ENCODE data around the gene UVRAG.
"Not testable (repeated sequence)": the region's sequence is repeated elsewhere in the genome, so short reads cannot be mapped to it uniquely, and the experiment has no call there.

The UVRAG gene

GRCh38 chr11:75968021-75968625 lies 153.1 kb downstream of the UVRAG start:
- no peak for DNase-seq (ENCODE audit: low spot score)

- peak; percentile 64 for DNase-seq (ENCODE audit: low spot score)
Observed at GRCh38 chr11:75969626-75970308, 154.8 kb downstream of the UVRAG start.

GRCh38 chr11:75973710-75974109 lies 158.7 kb downstream of the UVRAG start:
- DNase-seq (ENCODE audit: low spot score), result not testable (repeated sequence)

GRCh38 chr11:75979075-75979474 lies 164.1 kb downstream of the UVRAG start:
- not testable (repeated sequence) for DNase-seq (ENCODE audit: low spot score)

- DNase-seq (ENCODE audit: low spot score), result not testable (repeated sequence)
Observed at GRCh38 chr11:75979479-75980027, 164.5 kb downstream of the UVRAG start.

- no peak for DNase-seq (ENCODE audit: low spot score)
Observed at GRCh38 chr11:75980031-75980430, 165.0 kb downstream of the UVRAG start.

GRCh38 chr11:75981546-75981945 lies 166.5 kb downstream of the UVRAG start:
- DNase-seq (ENCODE audit: low spot score), result no peak

- DNase-seq (ENCODE audit: low spot score), result no peak
Observed at GRCh38 chr11:75982309-75982708, 167.3 kb downstream of the UVRAG start.

- DNase-seq (ENCODE audit: low spot score), result no peak
Observed at GRCh38 chr11:75986966-75987365, 172.0 kb downstream of the UVRAG start.

- no peak for DNase-seq (ENCODE audit: low spot score)
Observed at GRCh38 chr11:75993126-75993525, 178.1 kb downstream of the UVRAG start.

- no peak for DNase-seq (ENCODE audit: low spot score)
Observed at GRCh38 chr11:75994616-75995015, 179.6 kb downstream of the UVRAG start.

GRCh38 chr11:75996523-75997442 lies 181.8 kb downstream of the UVRAG start:
- DNase-seq (ENCODE audit: low spot score), result no peak

- no peak for DNase-seq (ENCODE audit: low spot score)
Observed at GRCh38 chr11:76004400-76004799, 189.4 kb downstream of the UVRAG start.

GRCh38 chr11:76005756-76006155 lies 190.7 kb downstream of the UVRAG start:
- no peak for DNase-seq (ENCODE audit: low spot score)

- no peak for DNase-seq (ENCODE audit: low spot score)
Observed at GRCh38 chr11:76007166-76007565, 192.2 kb downstream of the UVRAG start.

GRCh38 chr11:76008474-76008873 lies 193.5 kb downstream of the UVRAG start:
- DNase-seq (ENCODE audit: low spot score), result peak; percentile 7

- DNase-seq (ENCODE audit: low spot score), result no peak
Observed at GRCh38 chr11:76010051-76010450, 195.0 kb downstream of the UVRAG start.

GRCh38 chr11:76013526-76013925 lies 198.5 kb downstream of the UVRAG start:
- no peak for DNase-seq (ENCODE audit: low spot score)

GRCh38 chr11:76023236-76024068 lies 208.4 kb downstream of the UVRAG start:
- DNase-seq (ENCODE audit: low spot score), result no peak

GRCh38 chr11:76025068-76025467 lies 210.1 kb downstream of the UVRAG start:
- DNase-seq (ENCODE audit: low spot score), result peak; percentile 75

GRCh38 chr11:76025817-76026216 lies 210.8 kb downstream of the UVRAG start:
- no peak for DNase-seq (ENCODE audit: low spot score)

GRCh38 chr11:76026281-76026680 lies 211.3 kb downstream of the UVRAG start:
- no peak for DNase-seq (ENCODE audit: low spot score)

All from AG08395 (cell line).